AG20443 (cell line): ENCODE data around the gene PKDREJ.
"Not testable (repeated sequence)": the region's sequence is repeated elsewhere in the genome, so short reads cannot be mapped to it uniquely, and the experiment has no call there.

Experiments
- DNase-seq: peaks from one replicate; pipeline ENCODE4 v3.0.0; 2012; ENCODE audit warnings: low spot score, mixed read lengths

Gene PKDREJ

GRCh38 chr22:46267431-46268279, 4.5 kb upstream of the PKDREJ start, which contains the start of gene TTC38:
Gene TTC38, plus strand, starts transcription at chr22:46268008. Its CDS starts 32 bp downstream, at chr22:46268040.
- DNase-seq, result peak; percentile 99

GRCh38 chr22:46265627-46266026, 2.5 kb upstream of the PKDREJ start:
- DNase-seq, result not testable (repeated sequence)

- DNase-seq, result not testable (repeated sequence)
Measured at GRCh38 chr22:46264520-46264919, 1.4 kb upstream of the PKDREJ start.

GRCh38 chr22:46262449-46263215, 511 bp downstream of the PKDREJ start:
- peak; percentile 42 for DNase-seq

GRCh38 chr22:46260038-46260437, 3.1 kb downstream of the PKDREJ start:
- no peak for DNase-seq

- no peak for DNase-seq
Measured at GRCh38 chr22:46259374-46259773, 3.8 kb downstream of the PKDREJ start.

- DNase-seq, result no peak
Measured at GRCh38 chr22:46256358-46256958, 6.7 kb downstream of the PKDREJ start.

- no peak for DNase-seq
Measured at GRCh38 chr22:46251816-46252380, 11.2 kb downstream of the PKDREJ start.

GRCh38 chr22:46251266-46251665, 11.9 kb downstream of the PKDREJ start:
- DNase-seq, result no peak

- no peak for DNase-seq
Measured at GRCh38 chr22:46250783-46251125, 12.4 kb downstream of the PKDREJ start.

GRCh38 chr22:46250035-46250782, 12.9 kb downstream of the PKDREJ start, which contains the start of gene CDPF1:
Gene CDPF1, minus strand, starts transcription at chr22:46250293. Its CDS starts 2,009 bp downstream, at chr22:46248284.
- DNase-seq, result peak; percentile 99

GRCh38 chr22:46247443-46247975, 15.6 kb downstream of the PKDREJ start:
- DNase-seq, result no peak

- no peak for DNase-seq
Measured at GRCh38 chr22:46246178-46246577, 17.0 kb downstream of the PKDREJ start.

GRCh38 chr22:46245511-46245910, 17.6 kb downstream of the PKDREJ start:
- DNase-seq, result peak; percentile 24

- no peak for DNase-seq
Measured at GRCh38 chr22:46244771-46245170, 18.4 kb downstream of the PKDREJ start.

- DNase-seq, result no peak
Measured at GRCh38 chr22:46242076-46242475, 21.1 kb downstream of the PKDREJ start.

- DNase-seq, result no peak
Measured at GRCh38 chr22:46241396-46242007, 21.6 kb downstream of the PKDREJ start.

- DNase-seq, result no peak
Measured at GRCh38 chr22:46240907-46241306, 22.2 kb downstream of the PKDREJ start.

GRCh38 chr22:46240506-46240905, 22.6 kb downstream of the PKDREJ start:
- no peak for DNase-seq

- no peak for DNase-seq
Measured at GRCh38 chr22:46240073-46240472, 23.1 kb downstream of the PKDREJ start.
